Karpas-422 (cell line): ENCODE data around the gene SLC7A7. TPM values are rescaled to one million over a fixed set of nuclear protein-coding genes. Genes with fewer than 3 reads are reported as not detected.
"Not testable (repeated sequence)": the region's sequence is repeated elsewhere in the genome, so short reads cannot be mapped to it uniquely, and the experiment has no call there.

Source experiments
- DNase-seq: peaks from one replicate; pipeline ENCODE4 v3.0.0-alpha.2; 2015
- H2AFZ ChIP-seq: fragments of 200-600 bp; sonication (generic); 2 replicates; pipeline ENCODE4 v1.6.1; 2014; ENCODE audit warnings: antibody characterized with exemption, low read length, mixed read lengths
- H3K27ac ChIP-seq: fragments of 200-600 bp; sonication (generic); 2 replicates; pipeline ENCODE4 v1.5.1; 2014; ENCODE audit warnings: mild to moderate bottlenecking, low read length, moderate library complexity
- H3K27me3 ChIP-seq: fragments of 200-600 bp; sonication (generic); 2 replicates; pipeline ENCODE4 v1.6.1; 2014; ENCODE audit warnings: low read length, mixed read lengths
- H3K36me3 ChIP-seq: fragments of 200-600 bp; sonication (generic); 2 replicates; pipeline ENCODE4 v1.6.1; 2014; ENCODE audit warnings: low read length, mixed read lengths; ENCODE audit not compliant: insufficient read depth
- H3K4me1 ChIP-seq: fragments of 200-600 bp; sonication (generic); 2 replicates; pipeline ENCODE4 v1.6.1; 2014; ENCODE audit warnings: mild to moderate bottlenecking, low read length, mixed read lengths
- H3K4me2 ChIP-seq: fragments of 200-600 bp; sonication (generic); 2 replicates; pipeline ENCODE4 v1.6.1; 2014; ENCODE audit warnings: low read length, low read depth, mild to moderate bottlenecking; ENCODE audit not compliant: poor library complexity, severe bottlenecking
- H3K4me3 ChIP-seq: fragments of 200-600 bp; sonication (generic); 2 replicates; pipeline ENCODE4 v1.5.1; 2014; ENCODE audit warnings: mild to moderate bottlenecking, antibody characterized with exemption, low read length, mixed read lengths
- H3K79me2 ChIP-seq: fragments of 200-600 bp; sonication (generic); 2 replicates; pipeline ENCODE4 v1.6.1; 2014; ENCODE audit warnings: mild to moderate bottlenecking, low read length, mixed read lengths
- H3K9ac ChIP-seq: fragments of 200-600 bp; sonication (generic); 2 replicates; pipeline ENCODE4 v1.6.0; 2014; ENCODE audit warnings: low read length
- H3K9me2 ChIP-seq: fragments of 200-600 bp; sonication (generic), shearing (Covaris generic); replicated peaks from 2 replicates; pipeline ENCODE4 v1.6.0; 2014; ENCODE audit warnings: mild to moderate bottlenecking, low read length, moderate library complexity; ENCODE audit not compliant: insufficient read depth
- H3K9me3 ChIP-seq: fragments of 300-700, 200-600 bp; sonication (generic); 2 replicates; pipeline ENCODE4 v1.6.1; 2014; ENCODE audit warnings: low read length, mixed read lengths
- H4K20me1 ChIP-seq: fragments of 200-600 bp; sonication (generic); 2 replicates; pipeline ENCODE4 v1.6.1; 2014; ENCODE audit warnings: mild to moderate bottlenecking, antibody characterized with exemption, low read length, low read depth; ENCODE audit not compliant: insufficient read depth
- small RNA-seq: library from RNA; depleted of rRNA; stranded (forward); fragments of <200 nt; gene quantifications from one replicate; pipeline ENCODE3, GENCODE V24; 2014
- total RNA-seq: library from RNA; depleted of rRNA; stranded (reverse); fragments of >200 nt; shearing (Covaris generic); gene quantifications from 2 replicates; pipeline ENCODE4 v1.2.3, GENCODE V29; 2014; ENCODE audit warnings: low replicate concordance; rRNA removed

SLC7A7 gene
- total RNA-seq, 1 experiment from 2014 or later: 3.5 TPM

- H3K9ac ChIP-seq, H3K4me2 ChIP-seq, H3K4me3 ChIP-seq, H3K27ac ChIP-seq, H3K4me1 ChIP-seq, DNase-seq, H3K79me2 ChIP-seq, H3K36me3 ChIP-seq, H3K9me2 ChIP-seq, H3K27me3 ChIP-seq, H2AFZ ChIP-seq, H4K20me1 ChIP-seq, H3K9me3 ChIP-seq: not testable (repeated sequence)
Measured at GRCh38 chr14:22732062-22732461, 83.2 kb downstream of the SLC7A7 start.

GRCh38 chr14:22726012-22726411, 89.2 kb downstream of the SLC7A7 start:
- Histone ChIP-seq H3K4me1 (no peaks in the 10 kb centered on the region), H3K4me3 (no peak overlapping the region), H3K9me2 (no peaks in the 10 kb centered on the region), H4K20me1 (no peaks in the 10 kb centered on the region), H3K4me2 (no peak overlapping the region), H3K36me3 (no peaks in the 10 kb centered on the region), H3K9me3 (no peaks in the 10 kb centered on the region), H2AFZ (no peak overlapping the region), H3K9ac (no peak overlapping the region), H3K27ac (no peak overlapping the region), H3K27me3 (no peaks in the 10 kb centered on the region), H3K79me2 (no peaks in the 10 kb centered on the region)
- DNase-seq: no peak

GRCh38 chr14:22725374-22725773, 89.9 kb downstream of the SLC7A7 start:
- not testable (repeated sequence) for H3K36me3 ChIP-seq, DNase-seq, H3K79me2 ChIP-seq, H3K27ac ChIP-seq, H3K4me1 ChIP-seq, H3K27me3 ChIP-seq, H3K9me2 ChIP-seq, H3K9ac ChIP-seq, H4K20me1 ChIP-seq, H3K4me3 ChIP-seq, H2AFZ ChIP-seq, H3K9me3 ChIP-seq, H3K4me2 ChIP-seq

- H3K9me3 ChIP-seq, H3K9ac ChIP-seq, H2AFZ ChIP-seq, H3K36me3 ChIP-seq, H4K20me1 ChIP-seq, H3K4me3 ChIP-seq, H3K4me2 ChIP-seq, H3K27ac ChIP-seq, DNase-seq, H3K79me2 ChIP-seq, H3K4me1 ChIP-seq, H3K27me3 ChIP-seq, H3K9me2 ChIP-seq: not testable (repeated sequence)
Measured at GRCh38 chr14:22724847-22725246, 90.4 kb downstream of the SLC7A7 start.

GRCh38 chr14:22723815-22724214, 91.4 kb downstream of the SLC7A7 start:
- DNase-seq: no peak
- Histone ChIP-seq H3K27me3 (no peaks in the 10 kb centered on the region), H3K9me2 (no peaks in the 10 kb centered on the region), H3K4me2 (no peak overlapping the region), H3K4me1 (no peaks in the 10 kb centered on the region), H2AFZ (no peak overlapping the region), H3K79me2 (no peaks in the 10 kb centered on the region), H3K27ac (no peak overlapping the region), H4K20me1 (no peaks in the 10 kb centered on the region), H3K36me3 (no peaks in the 10 kb centered on the region), H3K4me3 (no peak overlapping the region), H3K9ac (no peak overlapping the region), H3K9me3 (no peaks in the 10 kb centered on the region)

Small RNA genes lying within 50 kb of the gene (small RNA-seq; reads per million reads assigned to genes)
- gene RF00019 (not detected), gene RF00588 (not detected)

Other genes with a start within 250 kb of the SLC7A7 start
- gene DAD1, start 226.2 kb downstream of the SLC7A7 start, total RNA-seq: 163 and 459 TPM in 2 replicates
- 3.8 and 6.1 TPM in 2 replicates for gene ABHD4, start 217.1 kb downstream of the SLC7A7 start, total RNA-seq
- not detected in 2 replicates for gene OR6J1, start 171.1 kb downstream of the SLC7A7 start, total RNA-seq
- 250 and 484 TPM in 2 replicates for gene OXA1L, start 48.7 kb downstream of the SLC7A7 start, total RNA-seq
- 71.3 and 107 TPM in 2 replicates for gene MRPL52, start 14.5 kb upstream of the SLC7A7 start, total RNA-seq
- 0.72 and 1.9 TPM in 2 replicates for gene MMP14, start 21.1 kb upstream of the SLC7A7 start, total RNA-seq
- 34.3 and 43.1 TPM in 2 replicates for gene LRP10, start 56.3 kb upstream of the SLC7A7 start, total RNA-seq
- 0.51 TPM in 1 of 2 replicates, not detected in the other for gene REM2, start 67.8 kb upstream of the SLC7A7 start, total RNA-seq
- gene RBM23, start 103.7 kb upstream of the SLC7A7 start, total RNA-seq: 67.7 and 79.1 TPM in 2 replicates
- 116 and 152 TPM in 2 replicates for gene PRMT5, start 113.9 kb upstream of the SLC7A7 start, total RNA-seq
- gene HAUS4, start 141.7 kb upstream of the SLC7A7 start, total RNA-seq: 45.9 and 52.4 TPM in 2 replicates
- not detected in 2 replicates for gene AJUBA, start 167.1 kb upstream of the SLC7A7 start, total RNA-seq
- 21.6 and 43.2 TPM in 2 replicates for gene C14orf93, start 194.7 kb upstream of the SLC7A7 start, total RNA-seq
- 65.4 and 67.1 TPM in 2 replicates for gene PSMB5, start 219.5 kb upstream of the SLC7A7 start, total RNA-seq
- not detected in 2 replicates for gene PSMB11, start 226.8 kb upstream of the SLC7A7 start, total RNA-seq
- 0.34 and 1.0 TPM in 2 replicates for gene CDH24, start 242.1 kb upstream of the SLC7A7 start, total RNA-seq